Activated naive CD4-positive, alpha-beta T cell treated with anti-CD3 and anti-CD28 coated beads, Interleukin-2, amount 10 ng/mL, durations not matched to agents 7 days and 5 days (primary cell): ENCODE measurements around the gene LMTK2.
"Not testable (repeated sequence)": the region's sequence is repeated elsewhere in the genome, so short reads cannot be mapped to it uniquely, and the experiment has no call there.

Source experiments
- CTCF ChIA-PET: fragments of 350-600 bp; sonication (Branson Sonifier 250); formaldehyde crosslinking; loops from one replicate; lab custom pipeline; 2021; ENCODE audit warnings: antibody characterized with exemption; lab: Charles Lee
- DNase-seq: peaks from one replicate; pipeline ENCODE4 v3.0.0-alpha.2; 2020
- H3K27ac Mint-ChIP-seq: one replicate; pipeline ENCODE4 v1.8.0; 2021; ENCODE audit warnings: mild to moderate bottlenecking, moderate library complexity, mixed read lengths
- H3K27me3 Mint-ChIP-seq: one replicate; pipeline ENCODE4 v1.8.0; 2021; ENCODE audit warnings: mild to moderate bottlenecking, mixed read lengths
- H3K36me3 Mint-ChIP-seq: one replicate; pipeline ENCODE4 v1.8.0; 2021; ENCODE audit warnings: mixed read lengths
- H3K4me1 Mint-ChIP-seq: one replicate; pipeline ENCODE4 v1.8.0; 2021; ENCODE audit warnings: mixed read lengths
- H3K4me3 Mint-ChIP-seq: one replicate; pipeline ENCODE4 v1.8.0; 2021; ENCODE audit warnings: mild to moderate bottlenecking, moderate library complexity, mixed read lengths
- H3K9me3 Mint-ChIP-seq: one replicate; pipeline ENCODE4 v1.8.0; 2021; ENCODE audit warnings: mixed read lengths

The LMTK2 gene

GRCh38 chr7:98212532-98213041 is 105.9 kb downstream of the LMTK2 start:
- no peak overlapping the region for H3K4me3 Mint-ChIP-seq
- no peaks in the 10 kb centered on the region for H3K9me3 Mint-ChIP-seq
- H3K27ac Mint-ChIP-seq, result no peak overlapping the region
- H3K36me3 Mint-ChIP-seq, result peaks cover 6% of the 10 kb centered on the region
- peaks cover 9% of the 10 kb centered on the region for H3K27me3 Mint-ChIP-seq
- H3K4me1 Mint-ChIP-seq, result peaks cover 4% of the 10 kb centered on the region
- DNase-seq, result peak; percentile 19
- CTCF ChIA-PET, result no interaction called here

GRCh38 chr7:98213296-98213887 is 106.7 kb downstream of the LMTK2 start:
- DNase-seq, result no peak
- CTCF ChIA-PET, result no interaction called here
- H3K27me3 Mint-ChIP-seq, result peaks cover 9% of the 10 kb centered on the region
- H3K4me3 Mint-ChIP-seq, result no peak overlapping the region
- H3K4me1 Mint-ChIP-seq, result peaks cover 8% of the 10 kb centered on the region
- peaks cover 10% of the 10 kb centered on the region for H3K36me3 Mint-ChIP-seq
- no peaks in the 10 kb centered on the region for H3K9me3 Mint-ChIP-seq
- no peak overlapping the region for H3K27ac Mint-ChIP-seq

GRCh38 chr7:98213888-98214810 is 107.5 kb downstream of the LMTK2 start:
- peaks cover 15% of the 10 kb centered on the region for H3K36me3 Mint-ChIP-seq
- CTCF ChIA-PET, result no interaction called here
- no peak for DNase-seq
- no peaks in the 10 kb centered on the region for H3K9me3 Mint-ChIP-seq
- H3K4me1 Mint-ChIP-seq, result peaks cover 16% of the 10 kb centered on the region
- no peak overlapping the region for H3K4me3 Mint-ChIP-seq
- H3K27me3 Mint-ChIP-seq, result peaks cover 9% of the 10 kb centered on the region
- no peak overlapping the region for H3K27ac Mint-ChIP-seq

GRCh38 chr7:98214811-98215321 is 108.2 kb downstream of the LMTK2 start:
- Mint-ChIP-seq H3K27ac (no peak overlapping the region), H3K9me3 (no peaks in the 10 kb centered on the region), H3K4me1 (peaks cover 21% of the 10 kb centered on the region), H3K36me3 (peaks cover 20% of the 10 kb centered on the region), H3K4me3 (no peak overlapping the region), H3K27me3 (peaks cover 9% of the 10 kb centered on the region)
- CTCF ChIA-PET, result no interaction called here
- DNase-seq, result no peak

- CTCF ChIA-PET, result no interaction called here
- Mint-ChIP-seq H3K27ac (peak overlapping the region; percentile 49), H3K9me3 (no peaks in the 10 kb centered on the region), H3K4me3 (no peak overlapping the region), H3K36me3 (peaks cover 20% of the 10 kb centered on the region), H3K27me3 (peaks cover 9% of the 10 kb centered on the region), H3K4me1 (peaks cover 21% of the 10 kb centered on the region)
- no peak for DNase-seq
Observed at GRCh38 chr7:98215561-98216495, 109.2 kb downstream of the LMTK2 start.

GRCh38 chr7:98216941-98217622 is 110.4 kb downstream of the LMTK2 start:
- no peaks in the 10 kb centered on the region for H3K9me3 Mint-ChIP-seq
- DNase-seq, result no peak
- peaks cover 23% of the 10 kb centered on the region for H3K36me3 Mint-ChIP-seq
- no peak overlapping the region for H3K27ac Mint-ChIP-seq
- peaks cover 17% of the 10 kb centered on the region for H3K4me1 Mint-ChIP-seq
- peaks cover 6% of the 10 kb centered on the region for H3K27me3 Mint-ChIP-seq
- CTCF ChIA-PET, result no interaction called here
- H3K4me3 Mint-ChIP-seq, result no peak overlapping the region

GRCh38 chr7:98217623-98218582 is 111.2 kb downstream of the LMTK2 start:
- Mint-ChIP-seq H3K9me3 (no peaks in the 10 kb centered on the region), H3K4me1 (peaks cover 17% of the 10 kb centered on the region), H3K36me3 (peaks cover 23% of the 10 kb centered on the region), H3K4me3 (no peak overlapping the region), H3K27me3 (peaks cover under 1% of the 10 kb centered on the region), H3K27ac (no peak overlapping the region)
- no peak for DNase-seq
- CTCF ChIA-PET, result no interaction called here

GRCh38 chr7:98219382-98219781 is 112.7 kb downstream of the LMTK2 start:
- H3K4me3 Mint-ChIP-seq, CTCF ChIA-PET, H3K9me3 Mint-ChIP-seq, H3K27me3 Mint-ChIP-seq, DNase-seq: not testable (repeated sequence)
- H3K4me1 Mint-ChIP-seq, result peaks cover 17% of the 10 kb centered on the region
- H3K36me3 Mint-ChIP-seq, result peaks cover 25% of the 10 kb centered on the region
- peak overlapping the region; percentile 61 for H3K27ac Mint-ChIP-seq

- Mint-ChIP-seq H3K36me3 (peaks cover 28% of the 10 kb centered on the region), H3K4me3 (no peak overlapping the region), H3K27ac (peak overlapping the region; percentile 37)
Observed at GRCh38 chr7:98221611-98222532, 115.2 kb downstream of the LMTK2 start.

GRCh38 chr7:98222533-98223195 is 116.0 kb downstream of the LMTK2 start:
- H3K27me3 Mint-ChIP-seq, result no peaks in the 10 kb centered on the region
- H3K9me3 Mint-ChIP-seq, result no peaks in the 10 kb centered on the region
- no peak overlapping the region for H3K4me3 Mint-ChIP-seq
- peaks cover 17% of the 10 kb centered on the region for H3K4me1 Mint-ChIP-seq
- CTCF ChIA-PET, result no interaction called here
- peaks cover 26% of the 10 kb centered on the region for H3K36me3 Mint-ChIP-seq
- no peak for DNase-seq
- no peak overlapping the region for H3K27ac Mint-ChIP-seq

More at GRCh38 chr7:98221611-98222532, 115.2 kb downstream of the LMTK2 start:
- DNase-seq, result no peak
- no peaks in the 10 kb centered on the region for H3K27me3 Mint-ChIP-seq
- H3K9me3 Mint-ChIP-seq, result no peaks in the 10 kb centered on the region
- CTCF ChIA-PET, result no interaction called here
- peaks cover 17% of the 10 kb centered on the region for H3K4me1 Mint-ChIP-seq

- Mint-ChIP-seq H3K27ac (no peak overlapping the region), H3K4me3 (no peak overlapping the region), H3K27me3 (no peaks in the 10 kb centered on the region), H3K36me3 (peaks cover 27% of the 10 kb centered on the region), H3K4me1 (peaks cover 12% of the 10 kb centered on the region), H3K9me3 (no peaks in the 10 kb centered on the region)
- DNase-seq, result no peak
- CTCF ChIA-PET, result no interaction called here
Observed at GRCh38 chr7:98223351-98223897, 116.8 kb downstream of the LMTK2 start.
